ENCODE results near the gene ASIC5.
A peak's percentile ranks its signal among the peaks of the same experiment; 100 is the strongest.

Gene ASIC5

GRCh38 chr4:155879767-155880166, 13.7 kb upstream of the ASIC5 start:
- no peak for DNase-seq (ENCODE audit: low read depth, low spot score)

GRCh38 chr4:155878611-155879010, 12.5 kb upstream of the ASIC5 start:
- no peak for DNase-seq (ENCODE audit: low read depth, low spot score)

- peak; percentile 50 for DNase-seq (ENCODE audit: low read depth, low spot score)
Observed at GRCh38 chr4:155877971-155878370, 11.9 kb upstream of the ASIC5 start.

- no peak for DNase-seq (ENCODE audit: low read depth, low spot score)
Observed at GRCh38 chr4:155875878-155876277, 9.8 kb upstream of the ASIC5 start.

- DNase-seq (ENCODE audit: low read depth, low spot score) = no peak
Observed at GRCh38 chr4:155855897-155856296, 10.2 kb downstream of the ASIC5 start.

- DNase-seq (ENCODE audit: low read depth, low spot score) = no peak
Observed at GRCh38 chr4:155854582-155855226, 11.4 kb downstream of the ASIC5 start.

- no peak for DNase-seq (ENCODE audit: low read depth, low spot score)
Observed at GRCh38 chr4:155853189-155853588, 12.9 kb downstream of the ASIC5 start.

GRCh38 chr4:155849042-155849441, 17.0 kb downstream of the ASIC5 start:
- no peak for DNase-seq (ENCODE audit: low read depth, low spot score)

- DNase-seq (ENCODE audit: low read depth, low spot score) = no peak
Observed at GRCh38 chr4:155846929-155847328, 19.1 kb downstream of the ASIC5 start.

- DNase-seq (ENCODE audit: low read depth, low spot score) = no peak
Observed at GRCh38 chr4:155842080-155842479, 24.0 kb downstream of the ASIC5 start.

GRCh38 chr4:155837203-155837796, 28.8 kb downstream of the ASIC5 start:
- DNase-seq (ENCODE audit: low read depth, low spot score) = no peak

GRCh38 chr4:155832664-155833063, 33.4 kb downstream of the ASIC5 start:
- no peak for DNase-seq (ENCODE audit: low read depth, low spot score)

- no peak for DNase-seq (ENCODE audit: low read depth, low spot score)
Observed at GRCh38 chr4:155828628-155829027, 37.4 kb downstream of the ASIC5 start.

- no peak for DNase-seq (ENCODE audit: low read depth, low spot score)
Observed at GRCh38 chr4:155822572-155822971, 43.5 kb downstream of the ASIC5 start.

- DNase-seq (ENCODE audit: low read depth, low spot score) = no peak
Observed at GRCh38 chr4:155820887-155821518, 45.1 kb downstream of the ASIC5 start.

- no peak for DNase-seq (ENCODE audit: low read depth, low spot score)
Observed at GRCh38 chr4:155819066-155819465, 47.0 kb downstream of the ASIC5 start.

GRCh38 chr4:155818639-155819038, 47.4 kb downstream of the ASIC5 start:
- no peak for DNase-seq (ENCODE audit: low read depth, low spot score)

- no peak for DNase-seq (ENCODE audit: low read depth, low spot score)
Observed at GRCh38 chr4:155811083-155811482, 55.0 kb downstream of the ASIC5 start.

GRCh38 chr4:155809835-155810234, 56.2 kb downstream of the ASIC5 start:
- DNase-seq (ENCODE audit: low read depth, low spot score) = peak; percentile 16

- no peak for DNase-seq (ENCODE audit: low read depth, low spot score)
Observed at GRCh38 chr4:155807021-155807420, 59.1 kb downstream of the ASIC5 start.

- DNase-seq (ENCODE audit: low read depth, low spot score) = no peak
Observed at GRCh38 chr4:155805016-155805415, 61.1 kb downstream of the ASIC5 start.

- no peak for DNase-seq (ENCODE audit: low read depth, low spot score)
Observed at GRCh38 chr4:155802190-155802959, 63.7 kb downstream of the ASIC5 start.
